ENCODE results near the gene PALB2. TPM values are rescaled to one million over a fixed set of nuclear protein-coding genes. Genes with fewer than 3 reads are reported as not detected.

PALB2 gene
- total and polyA plus RNA-seq, 9 of the 15 experiments (the other 6 are each of a cell fraction or from before 2014, with no cell fraction given), result 7.0 to 25.8 (median 15.2) TPM

- TF ChIP-seq ZNF280B (CRISPR knock-in tag; IDR thresholded peaks at IDR 0.05) (no peak), TAF15 (IDR thresholded peaks at IDR 0.05; ENCODE audit: low read depth, low read length) (no peak), ZBTB12 (CRISPR knock-in tag; IDR thresholded peaks at IDR 0.05) (peak; percentile 85), MEF2D (tag; conservative IDR thresholded peaks at IDR 0.05; ENCODE audit: low read depth) (no peak), ZZZ3 (IDR thresholded peaks at IDR 0.05) (no peak), SP2 (IDR thresholded peaks at IDR 0.05; ENCODE audit: extremely low read depth, low read depth, low read length, poor library complexity, severe bottlenecking) (no peak), ZSCAN29 (IDR thresholded peaks at IDR 0.05) (peak; percentile 45; the same call in 1 of the 2 replicates), KLF16 (IDR thresholded peaks at IDR 0.05) (0 out of 2 replicates have a peak, but pooled peaks have one; percentile 49), SMAD3 (CRISPR knock-in tag; conservative IDR thresholded peaks at IDR 0.05) (peak; percentile 61; the same call in 1 of the 2 replicates), RBM22 (IDR thresholded peaks at IDR 0.05; ENCODE audit: low read depth, low read length, poor library complexity, severe bottlenecking) (peak; percentile 48), CCAR2 (IDR thresholded peaks at IDR 0.05; ENCODE audit: low read depth, low read length) (no peak), NELFE (IDR thresholded peaks at IDR 0.05; ENCODE audit: insufficient read depth, insufficient read length) (no peak), HDAC1 (IDR thresholded peaks at IDR 0.05) (peak; percentile 92 to 100; a peak in 3 of 4 replicates), STAT6 (CRISPR knock-in tag; IDR thresholded peaks at IDR 0.05) (no peak), ESRRB (CRISPR knock-in tag; IDR thresholded peaks at IDR 0.05; ENCODE audit: borderline replicate concordance) (no peak), ZNF232 (CRISPR knock-in tag; IDR thresholded peaks at IDR 0.05) (no peak), CREM (IDR thresholded peaks at IDR 0.05; ENCODE audit: low read depth) (peak; percentile 95), MTA2 (IDR thresholded peaks at IDR 0.05; ENCODE audit: low read depth) (no peak), ZBTB2 (IDR thresholded peaks at IDR 0.05) (no peak), FOXJ3 (CRISPR knock-in tag; IDR thresholded peaks at IDR 0.05) (no peak)
Measured at GRCh38 chr16:23556881-23557778, 84.0 kb downstream of the PALB2 start, which contains the start of the genes EARS2 and UBFD1 (continued).

All from K562 (cell line).